H9 (cell line): Measurements from ENCODE around the gene CCDC185. TPM values are rescaled to one million over a fixed set of nuclear protein-coding genes. Genes with fewer than 3 reads are reported as not detected.

Source experiments
- DNase-seq: peaks from one replicate; pipeline ENCODE4 v3.0.0-alpha.2; 2017
- H2AFZ ChIP-seq: one replicate; pipeline ENCODE4 v1.6.1; 2013; ENCODE audit warnings: mild to moderate bottlenecking, low read length, control low read depth, moderate library complexity
- H2AK5ac ChIP-seq: 2 replicates; pipeline ENCODE4 v1.6.1; 2013; ENCODE audit warnings: low read length, control low read depth, mixed read lengths; ENCODE audit not compliant: insufficient read length
- H2BK120ac ChIP-seq: one replicate; pipeline ENCODE4 v1.6.1; 2013; ENCODE audit warnings: low read depth, mild to moderate bottlenecking, low read length, control low read depth, inconsistent platforms; ENCODE audit not compliant: poor library complexity, severe bottlenecking
- H2BK12ac ChIP-seq: 2 replicates; pipeline ENCODE4 v1.6.1; 2013; ENCODE audit warnings: low read length, control low read depth, mixed read lengths, low read depth; ENCODE audit not compliant: insufficient read length
- H2BK15ac ChIP-seq: 2 replicates; pipeline ENCODE4 v1.6.1; 2013; ENCODE audit warnings: low read depth, low read length, control low read depth
- H2BK20ac ChIP-seq: one replicate; pipeline ENCODE4 v1.6.1; 2013; ENCODE audit warnings: low read depth, mild to moderate bottlenecking, low read length, control low read depth, inconsistent platforms; ENCODE audit not compliant: poor library complexity, severe bottlenecking
- H2BK5ac ChIP-seq: 2 replicates; pipeline ENCODE4 v1.6.1; 2013; ENCODE audit warnings: low read length, control low read depth, mixed read lengths; ENCODE audit not compliant: insufficient read length
- H3K14ac ChIP-seq: 2 replicates; pipeline ENCODE4 v1.6.1; 2013; ENCODE audit warnings: low read length, control low read depth; ENCODE audit not compliant: insufficient read depth
- H3K18ac ChIP-seq: 2 replicates; pipeline ENCODE4 v1.6.1; 2013; ENCODE audit warnings: low read depth, mild to moderate bottlenecking, mixed read lengths, low read length, control low read depth; ENCODE audit not compliant: insufficient read length
- H3K23ac ChIP-seq: 2 replicates; pipeline ENCODE4 v1.6.1; 2013; ENCODE audit warnings: low read length, control low read depth, mixed read lengths, low read depth; ENCODE audit not compliant: insufficient read length
- H3K23me2 ChIP-seq: 2 replicates; pipeline ENCODE4 v1.6.1; 2013; ENCODE audit warnings: low read depth, mild to moderate bottlenecking, mixed read lengths, low read length, control low read depth; ENCODE audit not compliant: insufficient read length, poor library complexity, severe bottlenecking
- H3K27ac ChIP-seq: 2 replicates; pipeline ENCODE4 v1.5.1; 2013; ENCODE audit warnings: low read length, control low read depth, mixed read lengths, low read depth; ENCODE audit not compliant: insufficient read length
- H3K27me3 ChIP-seq: 2 replicates; pipeline ENCODE4 v1.6.1; 2013; ENCODE audit warnings: low read length, control low read depth, inconsistent platforms; ENCODE audit not compliant: insufficient read depth
- H3K4ac ChIP-seq: 2 replicates; pipeline ENCODE4 v1.6.1; 2013; ENCODE audit warnings: low read depth, mild to moderate bottlenecking, control low read depth, inconsistent platforms, low read length, moderate library complexity
- H3K4me1 ChIP-seq: 2 replicates; pipeline ENCODE4 v1.6.1; 2013; ENCODE audit warnings: low read length, control low read depth, inconsistent platforms; ENCODE audit not compliant: insufficient read depth
- H3K4me2 ChIP-seq: 2 replicates; pipeline ENCODE4 v1.6.1; 2013; ENCODE audit warnings: low read length, control low read depth, mixed read lengths; ENCODE audit not compliant: insufficient read length, insufficient read depth
- H3K56ac ChIP-seq: 2 replicates; pipeline ENCODE4 v1.6.1; 2013; ENCODE audit warnings: low read depth, mild to moderate bottlenecking, mixed read lengths, low read length, control low read depth; ENCODE audit not compliant: insufficient read length
- H3K79me1 ChIP-seq: 2 replicates; pipeline ENCODE4 v1.6.1; 2013; ENCODE audit warnings: low read depth, mild to moderate bottlenecking, moderate library complexity, low read length, control low read depth, inconsistent platforms; ENCODE audit not compliant: insufficient read depth, poor library complexity, severe bottlenecking
- H3K79me2 ChIP-seq: 2 replicates; pipeline ENCODE4 v1.6.1; 2013; ENCODE audit warnings: low read length, control low read depth, inconsistent platforms; ENCODE audit not compliant: insufficient read depth
- H3K9ac ChIP-seq: 2 replicates; pipeline ENCODE4 v1.6.1; 2013; ENCODE audit warnings: low read length, control low read depth, mixed read lengths; ENCODE audit not compliant: insufficient read length; ENCODE audit errors: extremely low read depth
- H3K9me3 ChIP-seq: one replicate; pipeline ENCODE4 v1.6.1; 2013; ENCODE audit warnings: low read depth, low read length, inconsistent platforms; ENCODE audit not compliant: control insufficient read depth
- H3T11ph ChIP-seq: one replicate; pipeline ENCODE4 v1.6.1; 2013; ENCODE audit warnings: mild to moderate bottlenecking, low read length, control low read depth, inconsistent platforms
- H4K20me1 ChIP-seq: one replicate; pipeline ENCODE4 v1.6.1; 2013; ENCODE audit not compliant: control insufficient read depth, insufficient read length, insufficient read depth
- H4K5ac ChIP-seq: 2 replicates; pipeline ENCODE4 v1.6.1; 2013; ENCODE audit warnings: low read depth, mild to moderate bottlenecking, mixed read lengths, low read length, control low read depth; ENCODE audit not compliant: insufficient read length
- H4K8ac ChIP-seq: replicated peaks from 2 replicates; pipeline ENCODE4 v1.6.1; 2013; ENCODE audit warnings: low read length, control low read depth, mixed read lengths, low read depth; ENCODE audit not compliant: insufficient read length
- H4K91ac ChIP-seq: 2 replicates; pipeline ENCODE4 v1.6.1; 2013; ENCODE audit warnings: low read depth, mild to moderate bottlenecking, moderate library complexity, mixed read lengths, low read length, control low read depth; ENCODE audit not compliant: insufficient read length
- H3K27ac Mint-ChIP-seq, 3 experiments: 2 replicates in 2 of 3; 3 replicates in 1 of 3; pipeline ENCODE4 v1.8.0; 2020 to 2021; ENCODE audit warnings: mixed read lengths in 3 of 3, mild to moderate bottlenecking in 1 of 3, moderate library complexity in 1 of 3
- H3K27me3 Mint-ChIP-seq: 2 replicates; pipeline ENCODE4 v1.8.0; 2021; ENCODE audit warnings: low read depth, mild to moderate bottlenecking, moderate library complexity, mixed read lengths
- H3K36me3 Mint-ChIP-seq, 3 experiments: 2 replicates in 2 of 3; 3 replicates in 1 of 3; pipeline ENCODE4 v1.8.0; 2020 to 2021; ENCODE audit warnings: low read depth in 3 of 3, mixed read lengths in 3 of 3; ENCODE audit not compliant: insufficient read depth in 1 of 3
- H3K4me1 Mint-ChIP-seq, 2 experiments: 2 replicates each; pipeline ENCODE4 v1.8.0; 2020; ENCODE audit warnings: mixed read lengths in 2 of 2
- H3K4me3 Mint-ChIP-seq, 2 experiments: 2 replicates in 1 of 2; 3 replicates in 1 of 2; pipeline ENCODE4 v1.8.0; 2020 to 2021; ENCODE audit warnings: mild to moderate bottlenecking in 2 of 2, mixed read lengths in 2 of 2, moderate library complexity in 1 of 2
- H3K9me3 Mint-ChIP-seq, 2 experiments: 2 replicates in 1 of 2; 3 replicates in 1 of 2; pipeline ENCODE4 v1.8.0; 2020; ENCODE audit warnings: mild to moderate bottlenecking in 2 of 2, mixed read lengths in 2 of 2, moderate library complexity in 1 of 2
- WGBS: extraction: QIAGEN DNeasy Blood & Tissue Kit; methylation state at CpG from one replicate; pipeline ENCODE4 v1.1.7; 2013; ENCODE audit warnings: missing lambda C conversion rate, low lambda C conversion rate, mixed read lengths; ENCODE audit not compliant: insufficient read length; ENCODE audit errors: extremely low coverage; 5-methylcytosine and 5-hydroxymethylcytosine counted together
- total RNA-seq: library from RNA; stranded (reverse); gene quantifications from 2 replicates; pipeline ENCODE4 v1.2.1, GENCODE V29; 2021
- TF ChIP-seq, protein P1 (sequence below): fragments of 200-600 bp; sonication (generic); conservative IDR thresholded peaks from 3 replicates; pipeline ENCODE4 v1.8.0; 2021; ENCODE audit warnings: antibody characterized with exemption, mild to moderate bottlenecking

Gene CCDC185
- total RNA-seq, 1 experiment from 2014 or later: not detected

DNA sequence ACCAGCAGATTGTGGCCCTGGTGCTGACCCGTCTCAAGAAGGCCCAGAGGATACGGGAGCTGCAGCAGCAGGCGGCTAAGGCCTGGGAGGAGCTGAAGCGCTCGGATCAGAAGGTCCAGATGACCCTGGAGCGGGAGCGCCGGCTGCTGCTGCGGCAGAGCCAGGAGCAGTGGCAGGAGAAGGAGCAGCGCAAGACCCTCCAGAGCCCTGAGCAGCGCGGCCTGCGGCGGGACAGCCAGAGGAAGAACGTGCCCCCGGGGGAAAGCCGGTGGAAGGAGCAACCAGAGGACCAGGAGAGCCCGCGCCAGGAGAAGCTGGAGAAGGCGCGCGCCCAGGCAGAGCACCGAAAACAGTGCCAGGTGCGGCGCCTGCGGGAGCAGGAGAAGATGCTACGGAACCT is 1.0 kb downstream of the CCDC185 start:
- Histone ChIP-seq H3K4me1 (no peaks in the 10 kb centered on the region), H2BK12ac (no peak overlapping the region), H2BK5ac (no peak overlapping the region), H3K18ac (no peak overlapping the region), H3T11ph (no peak overlapping the region), H4K20me1 (no peaks in the 10 kb centered on the region), H2BK120ac (no peak overlapping the region), H3K79me2 (no peaks in the 10 kb centered on the region), H4K8ac (no peak overlapping the region), H3K4ac (no peak overlapping the region), H3K9ac (no peak overlapping the region), H4K5ac (no peak overlapping the region), H3K79me1 (no peaks in the 10 kb centered on the region), H2BK15ac (no peak overlapping the region), H4K91ac (no peak overlapping the region), H3K27me3 (no peaks in the 10 kb centered on the region), H2AK5ac (no peak overlapping the region), H3K14ac (no peak overlapping the region), H2AFZ (no peak overlapping the region), H3K23me2 (no peaks in the 10 kb centered on the region), H3K27ac (no peak overlapping the region), H3K23ac (no peak overlapping the region), H2BK20ac (no peak overlapping the region), H3K9me3 (no peaks in the 10 kb centered on the region), H3K4me2 (no peak overlapping the region), H3K56ac (no peak overlapping the region)
- TF ChIP-seq, protein P1, sequence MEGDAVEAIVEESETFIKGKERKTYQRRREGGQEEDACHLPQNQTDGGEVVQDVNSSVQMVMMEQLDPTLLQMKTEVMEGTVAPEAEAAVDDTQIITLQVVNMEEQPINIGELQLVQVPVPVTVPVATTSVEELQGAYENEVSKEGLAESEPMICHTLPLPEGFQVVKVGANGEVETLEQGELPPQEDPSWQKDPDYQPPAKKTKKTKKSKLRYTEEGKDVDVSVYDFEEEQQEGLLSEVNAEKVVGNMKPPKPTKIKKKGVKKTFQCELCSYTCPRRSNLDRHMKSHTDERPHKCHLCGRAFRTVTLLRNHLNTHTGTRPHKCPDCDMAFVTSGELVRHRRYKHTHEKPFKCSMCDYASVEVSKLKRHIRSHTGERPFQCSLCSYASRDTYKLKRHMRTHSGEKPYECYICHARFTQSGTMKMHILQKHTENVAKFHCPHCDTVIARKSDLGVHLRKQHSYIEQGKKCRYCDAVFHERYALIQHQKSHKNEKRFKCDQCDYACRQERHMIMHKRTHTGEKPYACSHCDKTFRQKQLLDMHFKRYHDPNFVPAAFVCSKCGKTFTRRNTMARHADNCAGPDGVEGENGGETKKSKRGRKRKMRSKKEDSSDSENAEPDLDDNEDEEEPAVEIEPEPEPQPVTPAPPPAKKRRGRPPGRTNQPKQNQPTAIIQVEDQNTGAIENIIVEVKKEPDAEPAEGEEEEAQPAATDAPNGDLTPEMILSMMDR: no peak
- WGBS: no CpG with 5 or more reads among the region's 27 CpGs
- DNase-seq: no peak
- Mint-ChIP-seq H3K4me1 (peaks cover 0 to 4% of the 10 kb centered on the region in 2 experiments; a peak in 2 of 4 replicates), H3K27ac (no peak overlapping the region), H3K4me3 (no peak overlapping the region), H3K27me3 (peaks cover 7% of the 10 kb centered on the region), H3K36me3 (peaks cover 0 to 4% (median 0%) of the 10 kb centered on the region in 3 experiments; a peak in 3 of 7 replicates), H3K9me3 (peaks cover 5 to 9% of the 10 kb centered on the region in 2 experiments; a peak in 4 of 5 replicates)
